ENCODE results near the gene ABHD6. TPM values are rescaled to one million over a fixed set of nuclear protein-coding genes. Genes with fewer than 3 reads are reported as not detected.

ABHD6 gene
- total RNA-seq, 2 experiments from 2014 or later, result 0.71 to 1.9 TPM

DNA sequence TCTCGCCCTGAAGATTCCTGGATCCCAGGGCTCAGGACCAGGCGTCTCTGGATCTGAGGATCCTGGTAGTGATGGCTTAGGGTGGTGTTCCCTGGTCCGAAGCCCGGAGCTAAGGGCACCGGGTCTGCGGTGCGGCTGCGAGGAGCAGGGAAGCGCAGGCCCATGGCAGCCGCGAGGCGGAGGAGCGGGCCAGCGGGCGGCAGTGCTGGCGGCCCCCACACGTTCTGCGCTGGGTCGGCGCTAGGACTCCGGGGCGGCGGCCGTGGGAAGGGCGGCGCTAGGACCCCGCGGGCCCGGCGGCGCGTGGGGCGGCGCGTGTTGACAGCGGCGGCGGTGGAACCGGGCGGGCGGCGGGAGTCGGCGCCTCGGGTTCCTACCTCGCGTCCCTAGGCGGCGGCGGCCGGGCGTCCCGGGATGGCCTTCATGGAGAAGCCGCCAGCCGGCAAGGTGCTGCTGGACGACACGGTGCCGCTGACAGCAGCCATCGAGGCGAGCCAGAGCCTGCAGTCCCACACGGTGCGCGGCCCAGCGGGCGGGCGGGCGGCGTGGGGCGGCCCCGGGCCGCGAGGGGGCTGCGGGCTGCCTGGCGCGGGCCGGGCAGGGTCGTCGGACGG is 95.1 kb downstream of the ABHD6 start, which contains the start of gene PXK:
TSS of gene PXK (plus strand) at position 318 of the 614 bp plus-strand sequence. CDS start at position 415, 97 bp downstream.
- no peak within 1 kb of the TSS for H3K27ac ChIP-seq (ENCODE audit: low read depth in 1 of 2, low read length in 2 of 2)
- H3K36me3 ChIP-seq (ENCODE audit: insufficient read depth, low read length), result no peaks in the 10 kb centered on the region
- H3K4me1 Mint-ChIP-seq (ENCODE audit: low read depth), result peaks cover 39% of the 10 kb centered on the region
- peak within 1 kb of the TSS; percentile 99 for H3K4me3 Mint-ChIP-seq
- H3K9me3 Mint-ChIP-seq, result no peaks in the 10 kb centered on the region
- CTCF ChIA-PET, result interaction anchor here (0.5 to 5.9 kb wide), 4 partner anchors 26 to 159 kb away, joined by 3 to 37 read pairs (median 14); partner anchors contain the start of genes HTD2, KCTD6 and RPP14
- no peaks in the 10 kb centered on the region for H3K27me3 Mint-ChIP-seq
- peak; percentile 55 to 88 (median 72) for DNase-seq
- peak within 1 kb of the TSS; percentile 73 for H3K27ac Mint-ChIP-seq
- peaks cover 23% of the 10 kb centered on the region for H3K4me1 ChIP-seq (ENCODE audit: insufficient read depth, low read length)
- POLR2A ChIA-PET, result interaction anchor here (1.0 to 3.3 kb wide), 4 partner anchors 8 to 160 kb away, joined by 3 to 36 read pairs (median 18); partner anchors contain the start of genes HTD2, KCTD6, PDHB and RPP14
- peak; percentile 90 for ATAC-seq (ENCODE audit: poor library complexity)
- H3K4me3 ChIP-seq (ENCODE audit: low read length), result peak within 1 kb of the TSS; percentile 61
- no peaks in the 10 kb centered on the region for H3K9me3 ChIP-seq (ENCODE audit: control insufficient read depth in 1 of 2, insufficient read depth in 1 of 2, low read length in 2 of 2)
- TF ChIP-seq CTCF (IDR thresholded peaks at IDR 0.05), result no peak
- no peaks in the 10 kb centered on the region for H3K27me3 ChIP-seq (ENCODE audit: control insufficient read depth in 1 of 2, insufficient read depth in 2 of 2, low read length in 2 of 2)
- intact Hi-C loops (cut with DNase I, micrococcal nuclease), result loop anchor here (1.0 to 5.0 kb wide), 5 partner anchors 26 to 160 kb away; partner anchors contain the start of genes HTD2 (in 2 of the 2), PDHB (in 2 of the 2), RPP14 (in 2 of the 2) and KCTD6 (in 1 of the 2)
- H3K36me3 Mint-ChIP-seq (ENCODE audit: low read depth), result peaks cover 6% of the 10 kb centered on the region

- peak overlapping the region; percentile 73 for H3K27ac Mint-ChIP-seq
- peak overlapping the region; percentile 61 for H3K4me3 ChIP-seq (ENCODE audit: low read length)
- peaks cover 23% of the 10 kb centered on the region for H3K4me1 ChIP-seq (ENCODE audit: insufficient read depth, low read length)
- H3K27me3 Mint-ChIP-seq, result no peaks in the 10 kb centered on the region
- ATAC-seq (ENCODE audit: poor library complexity) (peak; percentile 42), DNase-seq (peak in 8 of 14 experiments; percentile 2 to 47 (median 16))
- H3K4me3 Mint-ChIP-seq, result peak overlapping the region; percentile 99
- H3K27me3 ChIP-seq (ENCODE audit: control insufficient read depth in 1 of 2, insufficient read depth in 2 of 2, low read length in 2 of 2), result no peaks in the 10 kb centered on the region
- ChIA-PET POLR2A (interaction anchor here (0.7 to 3.3 kb wide), 4 partner anchors 9 to 159 kb away, joined by 3 to 36 read pairs (median 16); partner anchors contain the start of genes HTD2, KCTD6 and RPP14), CTCF (interaction anchor here (0.6 to 5.9 kb wide), 3 partner anchors 27 to 158 kb away, joined by 3 to 37 read pairs (median 24); partner anchors contain the start of genes HTD2, KCTD6 and RPP14)
- no peaks in the 10 kb centered on the region for H3K36me3 ChIP-seq (ENCODE audit: insufficient read depth, low read length)
- H3K27ac ChIP-seq (ENCODE audit: low read depth in 1 of 2, low read length in 2 of 2), result no peak overlapping the region
- H3K4me1 Mint-ChIP-seq (ENCODE audit: low read depth), result peaks cover 39% of the 10 kb centered on the region
- H3K9me3 Mint-ChIP-seq, result no peaks in the 10 kb centered on the region
- intact Hi-C loops (cut with DNase I, micrococcal nuclease), result loop anchor here (2.0 to 5.0 kb wide), 2 partner anchors 27 to 99 kb away; partner anchors contain the start of genes HTD2 (in 2 of the 2), RPP14 (in 2 of the 2) and PDHB (in 1 of the 2)
- peaks cover 6% of the 10 kb centered on the region for H3K36me3 Mint-ChIP-seq (ENCODE audit: low read depth)
- no peaks in the 10 kb centered on the region for H3K9me3 ChIP-seq (ENCODE audit: control insufficient read depth in 1 of 2, insufficient read depth in 1 of 2, low read length in 2 of 2)
- TF ChIP-seq CTCF (IDR thresholded peaks at IDR 0.05), result no peak
Measured at GRCh38 chr3:58333206-58334012, 95.8 kb downstream of the ABHD6 start.

DNA sequence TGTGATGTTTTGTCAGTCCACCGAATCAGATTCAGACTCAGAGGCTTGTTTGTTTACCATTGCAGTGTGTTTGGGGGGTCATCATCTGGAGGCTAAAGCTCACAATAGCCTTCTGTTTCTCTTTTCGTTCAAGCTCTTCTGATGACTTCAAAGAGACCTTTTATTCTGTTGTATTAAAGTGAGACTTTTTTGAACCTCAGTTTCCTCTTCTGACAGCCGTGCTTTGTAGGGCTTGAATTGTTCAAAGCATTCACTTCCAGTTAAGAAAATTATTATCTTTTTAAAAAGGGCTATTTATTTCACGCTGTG is 96.4 kb downstream of the ABHD6 start:
- H3K4me3 ChIP-seq (ENCODE audit: low read length), result peak overlapping the region; percentile 61
- peak overlapping the region; percentile 99 for H3K4me3 Mint-ChIP-seq
- DNase-seq (no peak), ATAC-seq (ENCODE audit: poor library complexity) (no peak)
- no peaks in the 10 kb centered on the region for H3K27me3 Mint-ChIP-seq
- H3K27me3 ChIP-seq (ENCODE audit: control insufficient read depth in 1 of 2, insufficient read depth in 2 of 2, low read length in 2 of 2), result no peaks in the 10 kb centered on the region
- H3K4me1 Mint-ChIP-seq (ENCODE audit: low read depth), result peaks cover 42% of the 10 kb centered on the region
- peak overlapping the region; percentile 73 for H3K27ac Mint-ChIP-seq
- H3K9me3 Mint-ChIP-seq, result no peaks in the 10 kb centered on the region
- no peak for TF ChIP-seq CTCF (IDR thresholded peaks at IDR 0.05)
- peaks cover 9% of the 10 kb centered on the region for H3K36me3 Mint-ChIP-seq (ENCODE audit: low read depth)
- no peaks in the 10 kb centered on the region for H3K9me3 ChIP-seq (ENCODE audit: control insufficient read depth in 1 of 2, insufficient read depth in 1 of 2, low read length in 2 of 2)
- H3K4me1 ChIP-seq (ENCODE audit: insufficient read depth, low read length), result peaks cover 23% of the 10 kb centered on the region
- intact Hi-C loops (cut with DNase I, micrococcal nuclease), result loop anchor here in 1 of 2 experiments (5.0 kb wide), 1 partner anchor 98 kb away; the partner anchor contains the start of gene PDHB
- POLR2A ChIA-PET, result interaction anchor here (0.7 to 3.3 kb wide), 3 partner anchors 27 to 158 kb away, joined by 3 to 36 read pairs (median 28); partner anchors contain the start of genes HTD2, KCTD6 and RPP14
- H3K36me3 ChIP-seq (ENCODE audit: insufficient read depth, low read length), result no peaks in the 10 kb centered on the region
- no peak overlapping the region for H3K27ac ChIP-seq (ENCODE audit: low read depth in 1 of 2, low read length in 2 of 2)
- CTCF ChIA-PET, result interaction anchor here (3.7 to 5.9 kb wide), 2 partner anchors 27 to 157 kb away, joined by 24 to 37 read pairs; partner anchors contain the start of genes HTD2, KCTD6 and RPP14
